SK-N-SH (cell line): ENCODE results near the gene TOX2. TPM values are rescaled to one million over a fixed set of nuclear protein-coding genes. Genes with fewer than 3 reads are reported as not detected.

Experiments
- CTCF ChIA-PET: fragments of 300-600, 350-600 bp; formaldehyde crosslinking; extraction: SDS; loops from one replicate; lab custom pipeline; 2021; lab: Yijun Ruan, JAX
- POLR2A ChIA-PET: fragments of 350-600 bp; sonication (Branson Sonifier 250); formaldehyde crosslinking; extraction: SDS; loops from one replicate; lab custom pipeline; 2020; ENCODE audit warnings: antibody characterized with exemption, inconsistent platforms; lab: Yijun Ruan, JAX
- DNase-seq: peaks from one replicate; pipeline ENCODE4 v3.0.0; 2012
- H2AFZ ChIP-seq: fragments of 200-600 bp; sonication (generic); 2 replicates; pipeline ENCODE4 v1.8.1; 2016; ENCODE audit warnings: antibody characterized with exemption, mild to moderate bottlenecking, low read depth
- H3F3A ChIP-seq: fragments of 200-600 bp; sonication (generic); replicated peaks from 2 replicates; pipeline ENCODE3; 2016; ENCODE audit warnings: antibody characterized with exemption, mild to moderate bottlenecking; ENCODE audit not compliant: insufficient read depth
- H3K27ac ChIP-seq, 2 experiments: fragments of 200-500 bp in 1 of 2; fragments of 200-600 bp in 1 of 2; sonication (Bioruptor generic) in 1 of 2; sonication (generic), shearing (Covaris generic) in 1 of 2; 2 replicates each; pipeline versions ENCODE4 v1.5.1 to v1.6.1; 2014 to 2016; ENCODE audit warnings: low read depth in 2 of 2, inconsistent platforms in 1 of 2, low read length in 1 of 2, mild to moderate bottlenecking in 1 of 2, mixed read lengths in 1 of 2
- H3K27me3 ChIP-seq: fragments of 200-600 bp; sonication (generic), shearing (Covaris generic); 2 replicates; pipeline ENCODE4 v1.6.1; 2016; ENCODE audit warnings: mixed run types; ENCODE audit not compliant: insufficient read depth
- H3K36me3 ChIP-seq, 2 experiments: fragments of 200-500 bp in 1 of 2; fragments of 200-600 bp in 1 of 2; sonication (Bioruptor generic) in 1 of 2; sonication (generic) in 1 of 2; replicated peaks in 1 of 2; 2 replicates each; pipeline versions ENCODE3 to v1.5.1; 2014 to 2016; ENCODE audit warnings: low read length in 1 of 2, mild to moderate bottlenecking in 1 of 2; ENCODE audit not compliant: insufficient read depth in 2 of 2, control insufficient read depth in 1 of 2
- H3K4me1 ChIP-seq, 2 experiments: fragments of 200-500 bp in 1 of 2; fragments of 200-600 bp in 1 of 2; sonication (Bioruptor generic) in 1 of 2; sonication (generic), shearing (Covaris generic) in 1 of 2; 2 replicates each; pipeline versions ENCODE4 v1.5.1 to v1.6.1; 2014 to 2016; ENCODE audit warnings: low read depth in 1 of 2, low read length in 1 of 2, mixed run types in 1 of 2; ENCODE audit not compliant: insufficient read depth in 2 of 2, control insufficient read depth in 1 of 2
- H3K4me2 ChIP-seq: fragments of 200-600 bp; sonication (generic), shearing (Covaris generic); 2 replicates; pipeline ENCODE4 v1.6.1; 2017; ENCODE audit warnings: mixed run types
- H3K4me3 ChIP-seq, 2 experiments: fragments of 200-500 bp in 1 of 2; fragments of 200-600 bp in 1 of 2; sonication (Bioruptor generic) in 1 of 2; sonication (generic), shearing (Covaris generic) in 1 of 2; 2 replicates each; pipeline versions ENCODE4 v1.5.1 to v1.8.1; 2014 to 2016; ENCODE audit warnings: low read depth in 2 of 2, inconsistent platforms in 1 of 2, low read length in 1 of 2, mild to moderate bottlenecking in 1 of 2, mixed read lengths in 1 of 2, moderate library complexity in 1 of 2
- H3K79me2 ChIP-seq: fragments of 200-600 bp; sonication (generic); 2 replicates; pipeline ENCODE4 v1.8.1; 2017; ENCODE audit warnings: mild to moderate bottlenecking; ENCODE audit not compliant: insufficient read depth
- H3K9ac ChIP-seq: fragments of 200-600 bp; sonication (generic); 2 replicates; pipeline ENCODE4 v1.6.1; 2017; ENCODE audit warnings: mixed run types
- H3K9me2 ChIP-seq: fragments of 200-600 bp; sonication (generic); 2 replicates; pipeline ENCODE4 v1.6.1; 2017; ENCODE audit warnings: mixed run types
- H3K9me3 ChIP-seq: fragments of 200-600 bp; sonication (generic); 2 replicates; pipeline ENCODE4 v1.6.1; 2017; ENCODE audit warnings: mixed run types, mild to moderate bottlenecking, moderate library complexity
- H4K20me1 ChIP-seq: fragments of 200-600 bp; sonication (generic); 2 replicates; pipeline ENCODE4 v1.6.1; 2017; ENCODE audit warnings: mild to moderate bottlenecking, mixed run types; ENCODE audit not compliant: insufficient read depth
- ELF1 ChIP-seq: IDR thresholded peaks from 2 replicates; pipeline ENCODE4 v1.4.0; 2012
- FOXJ3 ChIP-seq: sonication (generic); formaldehyde crosslinking; IDR thresholded peaks from 2 replicates; pipeline ENCODE4 v1.5.1; 2020; ENCODE audit warnings: mild to moderate bottlenecking, missing genetic modification reagents
- JUND ChIP-seq: IDR thresholded peaks from 2 replicates; pipeline ENCODE4 v1.4.0; 2012
- MXI1 ChIP-seq: IDR thresholded peaks from 2 replicates; pipeline ENCODE4 v1.6.1; 2012; ENCODE audit warnings: mild to moderate bottlenecking, low read depth, low read length, improper control_type of control experiment
- NFIC ChIP-seq: IDR thresholded peaks from 2 replicates; pipeline ENCODE4 v1.4.0; 2012; ENCODE audit warnings: borderline replicate concordance
- SIN3A ChIP-seq: IDR thresholded peaks from 2 replicates; pipeline ENCODE4 v1.6.1; 2012; ENCODE audit warnings: low read depth, mild to moderate bottlenecking, low read length, moderate library complexity, borderline replicate concordance
- TCF12 ChIP-seq: IDR thresholded peaks from 2 replicates; pipeline ENCODE4 v1.4.0; 2012
- WGBS: methylation state at CpG from one replicate; pipeline ENCODE4 v1.1.6; 2017; ENCODE audit warnings: low lambda C conversion rate; 5-methylcytosine and 5-hydroxymethylcytosine counted together
- polyA plus RNA-seq, 3 experiments: library from polyadenylated mRNA; depleted of rRNA; stranded (reverse); fragments of >200 nt; gene quantifications; 2 replicates each; pipeline ENCODE4 v1.2.3, GENCODE V29; 2012
- TF ChIP-seq, protein P1 (sequence below): fragments of 150-350 bp; IDR thresholded peaks from 2 replicates; pipeline ENCODE4 v1.6.1; 2016; ENCODE audit warnings: mild to moderate bottlenecking, low read depth, low read length
- TF ChIP-seq, protein P2 (sequence below): fragments of 200-600 bp; sonication (generic); IDR thresholded peaks from 2 replicates; pipeline ENCODE4 v1.6.1; 2017; ENCODE audit warnings: antibody characterized with exemption, mild to moderate bottlenecking, moderate library complexity
- TF ChIP-seq, protein P3 (sequence below): IDR thresholded peaks from 2 replicates; pipeline ENCODE4 v1.4.0; 2012; ENCODE audit warnings: low read depth, borderline replicate concordance
- TF ChIP-seq, protein P4 (sequence below): IDR thresholded peaks from 2 replicates; pipeline ENCODE4 v1.4.0; 2012; ENCODE audit warnings: low read depth
- TF ChIP-seq, protein P5 (sequence below): IDR thresholded peaks from 2 replicates; pipeline ENCODE4 v1.4.0; 2012; ENCODE audit warnings: low read depth, borderline replicate concordance

Gene TOX2
- polyA plus RNA-seq, 1 of the 3 experiments (the other 2 are of a cell fraction), result 15.4 TPM

DNA sequence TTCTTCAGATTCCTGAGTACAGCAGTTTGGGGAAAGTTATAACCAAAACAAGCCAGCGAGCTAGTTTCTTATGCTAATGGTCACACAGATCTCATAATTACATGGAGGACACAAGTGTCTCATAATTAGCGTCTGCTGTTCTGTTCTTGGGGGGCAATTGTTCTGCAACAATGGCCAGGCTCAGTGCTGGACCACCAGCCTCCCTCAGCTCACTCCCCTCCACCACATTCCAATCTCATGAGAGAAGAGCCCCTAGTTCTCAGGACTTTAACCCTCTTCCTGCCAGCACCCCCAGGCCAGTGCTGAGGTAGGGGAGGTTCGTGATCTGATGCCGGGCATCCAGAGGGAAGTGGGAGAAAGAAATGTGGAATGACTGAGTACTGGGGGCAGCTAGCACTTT is 20.2 kb upstream of the TOX2 start (continued):
- TF ChIP-seq, protein P1, sequence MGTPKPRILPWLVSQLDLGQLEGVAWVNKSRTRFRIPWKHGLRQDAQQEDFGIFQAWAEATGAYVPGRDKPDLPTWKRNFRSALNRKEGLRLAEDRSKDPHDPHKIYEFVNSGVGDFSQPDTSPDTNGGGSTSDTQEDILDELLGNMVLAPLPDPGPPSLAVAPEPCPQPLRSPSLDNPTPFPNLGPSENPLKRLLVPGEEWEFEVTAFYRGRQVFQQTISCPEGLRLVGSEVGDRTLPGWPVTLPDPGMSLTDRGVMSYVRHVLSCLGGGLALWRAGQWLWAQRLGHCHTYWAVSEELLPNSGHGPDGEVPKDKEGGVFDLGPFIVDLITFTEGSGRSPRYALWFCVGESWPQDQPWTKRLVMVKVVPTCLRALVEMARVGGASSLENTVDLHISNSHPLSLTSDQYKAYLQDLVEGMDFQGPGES, result no peak

DNA sequence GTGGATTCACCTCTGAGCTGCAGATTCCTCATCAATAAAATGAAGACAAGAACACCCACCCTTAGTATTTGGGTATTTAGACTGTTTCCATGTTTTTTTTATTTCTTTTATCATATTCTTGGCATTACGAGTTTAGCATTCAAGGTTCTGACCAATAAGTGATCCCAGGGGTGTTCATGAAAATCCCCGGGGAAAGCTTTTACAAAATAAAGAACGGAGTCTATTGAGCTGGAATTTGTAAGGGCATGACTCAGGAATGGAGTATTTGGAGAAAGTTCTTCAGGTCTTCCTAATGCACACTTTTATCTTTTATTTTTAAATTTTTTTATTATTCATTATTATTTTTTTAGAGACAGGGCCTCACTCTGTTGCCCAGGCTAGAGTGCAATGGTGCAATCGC is 19.4 kb upstream of the TOX2 start:
- H3K27ac ChIP-seq, result no peak overlapping the region
- H3K4me1 ChIP-seq, result no peaks in the 10 kb centered on the region
- WGBS, result 82% methylated on average over 4 of the region's 4 CpGs
- no peak overlapping the region for H3K4me3 ChIP-seq
- no peaks in the 10 kb centered on the region for H3K36me3 ChIP-seq
- no peak overlapping the region for H2AFZ ChIP-seq
- ChIA-PET POLR2A (no interaction called here), CTCF (interaction anchor here (1.0 kb wide), 1 partner anchor 161 kb away, joined by 3 read pairs; no protein-coding TSS in a partner anchor)
- 0 out of 2 replicates have a peak, but pooled peaks cover 3% of the 10 kb centered on the region for H3K9me3 ChIP-seq
- no peak overlapping the region for H3K9ac ChIP-seq
- H3F3A ChIP-seq, result no peaks in the 10 kb centered on the region
- H3K27me3 ChIP-seq, result no peaks in the 10 kb centered on the region
- no peak for DNase-seq
- no peaks in the 10 kb centered on the region for H4K20me1 ChIP-seq
- no peak overlapping the region for H3K4me2 ChIP-seq
- TF ChIP-seq, protein P2, sequence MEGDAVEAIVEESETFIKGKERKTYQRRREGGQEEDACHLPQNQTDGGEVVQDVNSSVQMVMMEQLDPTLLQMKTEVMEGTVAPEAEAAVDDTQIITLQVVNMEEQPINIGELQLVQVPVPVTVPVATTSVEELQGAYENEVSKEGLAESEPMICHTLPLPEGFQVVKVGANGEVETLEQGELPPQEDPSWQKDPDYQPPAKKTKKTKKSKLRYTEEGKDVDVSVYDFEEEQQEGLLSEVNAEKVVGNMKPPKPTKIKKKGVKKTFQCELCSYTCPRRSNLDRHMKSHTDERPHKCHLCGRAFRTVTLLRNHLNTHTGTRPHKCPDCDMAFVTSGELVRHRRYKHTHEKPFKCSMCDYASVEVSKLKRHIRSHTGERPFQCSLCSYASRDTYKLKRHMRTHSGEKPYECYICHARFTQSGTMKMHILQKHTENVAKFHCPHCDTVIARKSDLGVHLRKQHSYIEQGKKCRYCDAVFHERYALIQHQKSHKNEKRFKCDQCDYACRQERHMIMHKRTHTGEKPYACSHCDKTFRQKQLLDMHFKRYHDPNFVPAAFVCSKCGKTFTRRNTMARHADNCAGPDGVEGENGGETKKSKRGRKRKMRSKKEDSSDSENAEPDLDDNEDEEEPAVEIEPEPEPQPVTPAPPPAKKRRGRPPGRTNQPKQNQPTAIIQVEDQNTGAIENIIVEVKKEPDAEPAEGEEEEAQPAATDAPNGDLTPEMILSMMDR, result no peak
- no peak for TF ChIP-seq NFIC
- TF ChIP-seq, protein P3, sequence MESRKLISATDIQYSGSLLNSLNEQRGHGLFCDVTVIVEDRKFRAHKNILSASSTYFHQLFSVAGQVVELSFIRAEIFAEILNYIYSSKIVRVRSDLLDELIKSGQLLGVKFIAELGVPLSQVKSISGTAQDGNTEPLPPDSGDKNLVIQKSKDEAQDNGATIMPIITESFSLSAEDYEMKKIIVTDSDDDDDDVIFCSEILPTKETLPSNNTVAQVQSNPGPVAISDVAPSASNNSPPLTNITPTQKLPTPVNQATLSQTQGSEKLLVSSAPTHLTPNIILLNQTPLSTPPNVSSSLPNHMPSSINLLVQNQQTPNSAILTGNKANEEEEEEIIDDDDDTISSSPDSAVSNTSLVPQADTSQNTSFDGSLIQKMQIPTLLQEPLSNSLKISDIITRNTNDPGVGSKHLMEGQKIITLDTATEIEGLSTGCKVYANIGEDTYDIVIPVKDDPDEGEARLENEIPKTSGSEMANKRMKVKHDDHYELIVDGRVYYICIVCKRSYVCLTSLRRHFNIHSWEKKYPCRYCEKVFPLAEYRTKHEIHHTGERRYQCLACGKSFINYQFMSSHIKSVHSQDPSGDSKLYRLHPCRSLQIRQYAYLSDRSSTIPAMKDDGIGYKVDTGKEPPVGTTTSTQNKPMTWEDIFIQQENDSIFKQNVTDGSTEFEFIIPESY, result no peak
- TF ChIP-seq, protein P1, result no peak
- H3K79me2 ChIP-seq, result no peaks in the 10 kb centered on the region
- no peaks in the 10 kb centered on the region for H3K9me2 ChIP-seq

DNA sequence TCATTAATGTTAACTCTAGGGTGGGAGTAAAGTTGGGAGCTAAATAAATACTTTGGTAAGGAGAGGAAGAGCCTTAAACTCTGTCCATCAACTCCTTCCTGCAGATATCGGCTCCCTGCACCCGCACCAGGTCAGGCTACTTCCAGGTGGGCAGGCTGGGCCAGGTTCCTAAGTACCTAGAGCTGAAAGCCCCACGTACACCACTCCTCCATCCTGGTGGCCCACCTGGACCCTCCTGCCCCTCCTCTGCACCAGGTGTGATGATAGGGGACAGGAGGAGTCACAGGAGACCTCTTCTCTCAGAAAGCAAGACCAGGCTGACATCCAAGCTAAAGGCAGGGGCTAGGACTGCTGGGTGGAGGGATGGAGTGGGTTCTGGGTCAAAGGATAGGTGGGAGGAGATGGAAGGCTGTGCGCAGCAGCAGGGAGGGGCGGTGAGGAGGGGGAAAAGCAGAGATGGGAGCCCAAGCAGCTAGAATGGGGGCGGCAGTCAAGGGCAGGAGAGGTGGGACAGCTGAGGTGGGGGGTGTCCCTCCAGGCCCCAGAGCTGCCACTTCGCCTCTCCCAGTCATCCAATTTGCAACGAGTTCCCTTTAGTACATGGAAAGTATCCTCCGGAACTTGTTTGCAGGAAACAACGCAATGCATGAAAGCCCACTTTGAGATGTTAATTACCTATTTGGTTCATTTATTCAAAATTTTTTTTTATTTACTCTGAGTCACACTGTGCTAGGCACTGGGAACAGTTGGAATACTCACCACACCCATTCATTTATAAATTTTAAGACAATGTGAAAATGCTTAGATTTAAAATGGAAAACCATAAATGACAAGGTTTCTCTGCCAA is 15.2 kb upstream of the TOX2 start:
- no peak overlapping the region for H3K27ac ChIP-seq
- H3K9me2 ChIP-seq, result no peaks in the 10 kb centered on the region
- no peaks in the 10 kb centered on the region for H3K27me3 ChIP-seq
- H3K4me2 ChIP-seq, result no peak overlapping the region
- H3F3A ChIP-seq, result no peaks in the 10 kb centered on the region
- H3K9me3 ChIP-seq, result no peaks in the 10 kb centered on the region
- no peaks in the 10 kb centered on the region for H4K20me1 ChIP-seq
- DNase-seq, result no peak
- ChIA-PET CTCF (no interaction called here), POLR2A (no interaction called here)
- no peak overlapping the region for H2AFZ ChIP-seq
- H3K36me3 ChIP-seq, result no peaks in the 10 kb centered on the region
- no peaks in the 10 kb centered on the region for H3K79me2 ChIP-seq
- H3K4me3 ChIP-seq, result no peak overlapping the region
- TF ChIP-seq FOXJ3 (CRISPR knock-in tag), result no peak
- no peak for TF ChIP-seq JUND
- no peak for TF ChIP-seq SIN3A
- TF ChIP-seq, protein P4, sequence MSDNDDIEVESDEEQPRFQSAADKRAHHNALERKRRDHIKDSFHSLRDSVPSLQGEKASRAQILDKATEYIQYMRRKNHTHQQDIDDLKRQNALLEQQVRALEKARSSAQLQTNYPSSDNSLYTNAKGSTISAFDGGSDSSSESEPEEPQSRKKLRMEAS, result no peak
- TF ChIP-seq ELF1, result no peak
- TF ChIP-seq NFIC, result no peak
- TF ChIP-seq, protein P3, result no peak
- TF ChIP-seq, protein P5, sequence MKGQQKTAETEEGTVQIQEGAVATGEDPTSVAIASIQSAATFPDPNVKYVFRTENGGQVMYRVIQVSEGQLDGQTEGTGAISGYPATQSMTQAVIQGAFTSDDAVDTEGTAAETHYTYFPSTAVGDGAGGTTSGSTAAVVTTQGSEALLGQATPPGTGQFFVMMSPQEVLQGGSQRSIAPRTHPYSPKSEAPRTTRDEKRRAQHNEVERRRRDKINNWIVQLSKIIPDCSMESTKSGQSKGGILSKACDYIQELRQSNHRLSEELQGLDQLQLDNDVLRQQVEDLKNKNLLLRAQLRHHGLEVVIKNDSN, result no peak
- no peak for TF ChIP-seq TCF12
- TF ChIP-seq MXI1, result no peak
- H3K9ac ChIP-seq, result no peak overlapping the region
- WGBS, result 92% methylated on average over 10 of the region's 10 CpGs
- peaks cover 0 to 4% of the 10 kb centered on the region in 2 experiments; a peak in 1 of 4 replicates for H3K4me1 ChIP-seq
